OCI-LY3 (cell line): ENCODE measurements around the gene SERPINF2.
"Not testable (repeated sequence)": the region's sequence is repeated elsewhere in the genome, so short reads cannot be mapped to it uniquely, and the experiment has no call there.

Experiments used
- H2AFZ ChIP-seq: fragments of 200-600, 300-600 bp; shearing (Covaris generic); 2 replicates; pipeline ENCODE4 v1.6.0; 2014; ENCODE audit warnings: antibody characterized with exemption, low read depth, low read length
- H3K27ac ChIP-seq: fragments of 200-600, 300-600 bp; sonication (generic); 2 replicates; pipeline ENCODE4 v1.5.1; 2014; ENCODE audit warnings: mild to moderate bottlenecking, low read length, moderate library complexity, mixed read lengths
- H3K27me3 ChIP-seq: fragments of 200-600, 300-600 bp; sonication (generic); 2 replicates; pipeline ENCODE4 v1.6.1; 2014; ENCODE audit warnings: low read depth, low read length, mixed read lengths
- H3K36me3 ChIP-seq: fragments of 200-600, 300-600 bp; sonication (generic); replicated peaks from 2 replicates; pipeline ENCODE3; 2014; ENCODE audit warnings: low read depth, low read length, mixed read lengths
- H3K4me1 ChIP-seq: fragments of 300-600, 200-600 bp; sonication (generic); 2 replicates; pipeline ENCODE4 v1.6.1; 2014; ENCODE audit warnings: low read length, mixed read lengths
- H3K4me2 ChIP-seq: fragments of 200-600, 300-600 bp; sonication (generic); 2 replicates; pipeline ENCODE4 v1.6.1; 2014; ENCODE audit warnings: low read length, mixed read lengths
- H3K4me3 ChIP-seq: fragments of 300-600, 200-600 bp; sonication (generic); 2 replicates; pipeline ENCODE4 v1.5.1; 2014; ENCODE audit warnings: antibody characterized with exemption, mild to moderate bottlenecking, low read length, moderate library complexity
- H3K79me2 ChIP-seq: fragments of 300-600, 200-600 bp; shearing (Covaris generic); 2 replicates; pipeline ENCODE4 v1.6.1; 2014; ENCODE audit warnings: mild to moderate bottlenecking, low read length, mixed read lengths
- H3K9ac ChIP-seq: fragments of 300-600, 200-600 bp; shearing (Covaris generic); 2 replicates; pipeline ENCODE4 v1.6.0; 2014; ENCODE audit warnings: mild to moderate bottlenecking, low read length, moderate library complexity
- H3K9me3 ChIP-seq: fragments of 200-600, 300-600 bp; shearing (Covaris generic); 2 replicates; pipeline ENCODE4 v1.6.1; 2014; ENCODE audit warnings: low read length, mixed read lengths; ENCODE audit not compliant: insufficient read depth
- H4K20me1 ChIP-seq: fragments of 200-600, 300-600 bp; sonication (generic); 2 replicates; pipeline ENCODE4 v1.6.1; 2016; ENCODE audit warnings: low read length, mixed read lengths; ENCODE audit not compliant: insufficient read depth
- EZH2phosphoT487 ChIP-seq: fragments of 200-600 bp; shearing (Covaris generic); IDR thresholded peaks from 2 replicates; pipeline ENCODE4 v1.6.1; 2018; ENCODE audit warnings: antibody characterized with exemption, mixed run types, low read depth
- TF ChIP-seq, protein P1 (sequence below): fragments of 200-600, 300-600 bp; sonication (generic); IDR thresholded peaks from 2 replicates; pipeline ENCODE4 v1.5.1; 2014; ENCODE audit warnings: antibody characterized with exemption, low read length, low read depth

SERPINF2 gene

DNA sequence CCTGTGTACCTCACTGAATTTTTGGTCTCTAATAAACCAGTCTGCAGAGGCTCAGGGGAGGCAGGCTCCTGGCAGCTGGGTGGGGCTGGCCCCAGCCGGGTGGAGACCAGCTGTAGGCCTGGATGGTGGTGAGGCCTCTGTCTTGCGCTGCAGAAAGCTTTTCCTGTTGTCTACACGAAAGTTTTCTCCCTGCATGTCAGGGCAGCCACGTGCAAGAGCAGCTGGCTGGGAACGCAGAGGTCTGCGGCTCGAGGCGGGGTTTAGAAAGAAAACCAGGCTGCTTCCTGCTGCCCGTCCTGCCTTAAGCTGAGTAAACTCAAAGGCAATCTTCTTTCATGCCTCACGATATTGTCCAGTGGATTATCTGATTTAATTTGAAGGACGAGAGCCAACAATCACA is 21.6 kb downstream of the SERPINF2 start:
- no peak overlapping the region for H3K27ac ChIP-seq

DNA sequence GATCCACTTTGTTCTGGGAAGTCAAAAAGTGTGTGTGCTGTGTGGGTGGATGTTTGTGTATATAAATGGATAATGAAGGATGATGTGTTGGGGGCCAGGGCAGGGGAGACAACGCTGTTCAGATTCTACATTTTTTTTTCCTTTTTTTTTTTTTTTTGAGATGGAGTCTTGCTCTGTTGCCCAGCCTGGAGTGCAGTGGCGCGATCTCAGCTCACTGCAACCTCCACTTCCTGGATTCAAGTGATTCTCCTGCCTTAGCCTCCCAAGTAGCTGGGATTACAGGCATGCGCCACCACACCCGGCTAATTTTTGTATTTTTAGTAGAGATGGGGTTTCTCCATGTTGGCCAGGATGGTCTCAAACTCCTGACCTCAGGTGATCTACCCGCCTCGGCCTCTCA is 22.0 kb downstream of the SERPINF2 start:
- not testable (repeated sequence) for H3K79me2 ChIP-seq, H3K9me3 ChIP-seq, H3K36me3 ChIP-seq, H3K27me3 ChIP-seq, H3K4me2 ChIP-seq, H3K27ac ChIP-seq, H3K9ac ChIP-seq, H3K4me3 ChIP-seq, H4K20me1 ChIP-seq
- H3K4me1 ChIP-seq, result peaks cover 32% of the 10 kb centered on the region
- peak overlapping the region; percentile 54; the same call in 1 of the 2 replicates for H2AFZ ChIP-seq

More for the DNA sequence above, 21.6 kb downstream of the SERPINF2 start:
- H4K20me1 ChIP-seq, result no peaks in the 10 kb centered on the region
- H3K4me2 ChIP-seq, result no peak overlapping the region
- no peaks in the 10 kb centered on the region for H3K79me2 ChIP-seq
- 0 out of 2 replicates have a peak overlapping the region, but pooled peaks have one; percentile 17 for H3K9ac ChIP-seq
- H3K4me1 ChIP-seq, result peaks cover 28% of the 10 kb centered on the region
- peak overlapping the region; percentile 54; the same call in 1 of the 2 replicates for H2AFZ ChIP-seq
- no peaks in the 10 kb centered on the region for H3K9me3 ChIP-seq
- TF ChIP-seq EZH2phosphoT487, result no peak
- TF ChIP-seq, protein P1, sequence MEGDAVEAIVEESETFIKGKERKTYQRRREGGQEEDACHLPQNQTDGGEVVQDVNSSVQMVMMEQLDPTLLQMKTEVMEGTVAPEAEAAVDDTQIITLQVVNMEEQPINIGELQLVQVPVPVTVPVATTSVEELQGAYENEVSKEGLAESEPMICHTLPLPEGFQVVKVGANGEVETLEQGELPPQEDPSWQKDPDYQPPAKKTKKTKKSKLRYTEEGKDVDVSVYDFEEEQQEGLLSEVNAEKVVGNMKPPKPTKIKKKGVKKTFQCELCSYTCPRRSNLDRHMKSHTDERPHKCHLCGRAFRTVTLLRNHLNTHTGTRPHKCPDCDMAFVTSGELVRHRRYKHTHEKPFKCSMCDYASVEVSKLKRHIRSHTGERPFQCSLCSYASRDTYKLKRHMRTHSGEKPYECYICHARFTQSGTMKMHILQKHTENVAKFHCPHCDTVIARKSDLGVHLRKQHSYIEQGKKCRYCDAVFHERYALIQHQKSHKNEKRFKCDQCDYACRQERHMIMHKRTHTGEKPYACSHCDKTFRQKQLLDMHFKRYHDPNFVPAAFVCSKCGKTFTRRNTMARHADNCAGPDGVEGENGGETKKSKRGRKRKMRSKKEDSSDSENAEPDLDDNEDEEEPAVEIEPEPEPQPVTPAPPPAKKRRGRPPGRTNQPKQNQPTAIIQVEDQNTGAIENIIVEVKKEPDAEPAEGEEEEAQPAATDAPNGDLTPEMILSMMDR, result no peak
- H3K27me3 ChIP-seq, result no peaks in the 10 kb centered on the region
- H3K4me3 ChIP-seq, result no peak overlapping the region
- H3K36me3 ChIP-seq, result no peaks in the 10 kb centered on the region

DNA sequence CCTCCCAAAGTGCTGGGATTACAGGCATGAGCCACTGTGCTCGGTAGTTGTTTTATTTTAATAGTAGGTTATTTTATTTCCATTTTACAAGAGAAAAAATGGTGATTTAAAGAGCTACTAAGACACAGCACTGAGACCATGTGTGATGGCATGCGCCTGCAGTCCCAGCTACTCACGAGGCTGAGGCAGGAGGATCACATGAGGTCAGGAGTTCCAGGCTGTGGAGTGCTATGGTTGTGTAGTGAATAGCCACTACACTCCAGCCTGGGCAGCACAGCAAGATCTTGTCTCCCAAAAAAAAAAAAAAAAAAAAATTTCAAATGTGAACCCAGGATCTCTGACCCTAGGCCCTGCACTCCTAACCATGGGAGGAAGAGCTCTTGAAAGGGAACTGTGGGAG is 22.9 kb downstream of the SERPINF2 start:
- Histone ChIP-seq H3K4me2 (no peak overlapping the region), H2AFZ (no peak overlapping the region), H4K20me1 (no peaks in the 10 kb centered on the region), H3K79me2 (no peaks in the 10 kb centered on the region), H3K27ac (no peak overlapping the region), H3K36me3 (no peaks in the 10 kb centered on the region), H3K9me3 (no peaks in the 10 kb centered on the region), H3K4me3 (no peak overlapping the region), H3K27me3 (no peaks in the 10 kb centered on the region), H3K9ac (no peak overlapping the region), H3K4me1 (peaks cover 40% of the 10 kb centered on the region)
- TF ChIP-seq, protein P1, result no peak
- no peak for TF ChIP-seq EZH2phosphoT487

DNA sequence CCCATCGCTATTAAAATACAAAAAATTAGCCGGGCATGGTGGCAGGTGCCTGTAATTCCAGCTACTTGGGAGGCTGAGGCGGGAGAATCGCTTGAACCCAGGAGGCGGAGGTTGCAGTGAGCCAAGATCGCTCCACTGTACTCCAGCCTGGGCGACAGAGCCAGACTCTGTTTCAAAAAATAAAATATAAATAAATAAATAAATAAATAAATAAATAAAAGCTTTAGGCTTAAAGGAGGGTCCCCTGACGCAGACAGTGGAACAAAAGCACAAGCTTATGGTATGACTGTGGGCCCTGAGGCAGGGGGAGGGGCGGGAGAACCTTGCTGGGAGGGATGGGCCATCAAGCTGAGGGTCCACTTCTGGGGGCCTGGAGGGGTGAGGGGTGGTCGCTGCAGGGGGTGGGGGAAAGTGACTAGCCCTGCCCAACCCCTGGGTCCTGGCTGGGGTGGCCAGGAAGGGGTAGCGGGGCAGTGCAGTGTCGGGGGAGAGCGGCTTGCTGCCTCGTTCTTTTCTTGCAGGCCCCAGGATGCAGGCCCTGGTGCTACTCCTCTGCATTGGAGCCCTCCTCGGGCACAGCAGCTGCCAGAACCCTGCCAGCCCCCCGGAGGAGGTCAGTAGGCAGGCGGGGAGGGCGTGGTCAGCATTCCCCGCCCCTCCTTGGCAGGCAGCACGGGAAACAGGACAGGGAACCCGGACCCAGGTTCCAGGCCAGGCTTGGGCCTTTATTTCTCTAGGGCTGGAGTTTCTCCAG is 23.9 kb downstream of the SERPINF2 start:
- Histone ChIP-seq H3K9ac (no peak overlapping the region), H4K20me1 (no peaks in the 10 kb centered on the region), H3K4me2 (no peak overlapping the region), H3K27me3 (no peaks in the 10 kb centered on the region), H3K36me3 (no peaks in the 10 kb centered on the region), H3K79me2 (no peaks in the 10 kb centered on the region), H3K9me3 (no peaks in the 10 kb centered on the region), H3K4me1 (peaks cover 50% of the 10 kb centered on the region), H2AFZ (no peak overlapping the region), H3K27ac (no peak overlapping the region), H3K4me3 (no peak overlapping the region)
- TF ChIP-seq, protein P1, result no peak
- no peak for TF ChIP-seq EZH2phosphoT487
